ENCODE results near the gene SDK1. TPM values are rescaled to one million over a fixed set of nuclear protein-coding genes. Genes with fewer than 3 reads are reported as not detected.

Gene SDK1
- total RNA-seq, 2 experiments from 2014 or later = 0.19 to 0.36 TPM

GRCh38 chr7:4129481-4130122, 828.5 kb downstream of the SDK1 start:
- H3K4me2 ChIP-seq (ENCODE audit: low read length) = no peak overlapping the region
- no peaks in the 10 kb centered on the region for H3K79me2 ChIP-seq (ENCODE audit: insufficient read depth, low read depth, low read length)
- H2AFZ ChIP-seq (ENCODE audit: low read length) = no peak overlapping the region
- no peaks in the 10 kb centered on the region for H4K20me1 ChIP-seq (ENCODE audit: insufficient read depth, low read length)
- no peak for DNase-seq (ENCODE audit: low spot score)
- no peak overlapping the region for H3K4me3 ChIP-seq (ENCODE audit: low read depth, low read length, poor library complexity, severe bottlenecking)
- no peaks in the 10 kb centered on the region for H3K36me3 ChIP-seq (ENCODE audit: insufficient read depth, low read length)
- intact Hi-C loops (cut with micrococcal nuclease; ENCODE audit: unreplicated experiment) = no loop called here
- BruUV-seq (replicated peaks) = no TSS peak
- no peak overlapping the region for H3K27ac ChIP-seq (ENCODE audit: low read depth, low read length, poor library complexity, severe bottlenecking)
- H3K9me3 ChIP-seq (ENCODE audit: low read length) = no peaks in the 10 kb centered on the region
- H3K9me2 ChIP-seq (ENCODE audit: insufficient read depth, low read length) = no peaks in the 10 kb centered on the region
- TF ChIP-seq EZH2phosphoT487 (IDR thresholded peaks at IDR 0.05; ENCODE audit: borderline replicate concordance, low read depth, low read length) = no peak
- TF ChIP-seq, protein P1, sequence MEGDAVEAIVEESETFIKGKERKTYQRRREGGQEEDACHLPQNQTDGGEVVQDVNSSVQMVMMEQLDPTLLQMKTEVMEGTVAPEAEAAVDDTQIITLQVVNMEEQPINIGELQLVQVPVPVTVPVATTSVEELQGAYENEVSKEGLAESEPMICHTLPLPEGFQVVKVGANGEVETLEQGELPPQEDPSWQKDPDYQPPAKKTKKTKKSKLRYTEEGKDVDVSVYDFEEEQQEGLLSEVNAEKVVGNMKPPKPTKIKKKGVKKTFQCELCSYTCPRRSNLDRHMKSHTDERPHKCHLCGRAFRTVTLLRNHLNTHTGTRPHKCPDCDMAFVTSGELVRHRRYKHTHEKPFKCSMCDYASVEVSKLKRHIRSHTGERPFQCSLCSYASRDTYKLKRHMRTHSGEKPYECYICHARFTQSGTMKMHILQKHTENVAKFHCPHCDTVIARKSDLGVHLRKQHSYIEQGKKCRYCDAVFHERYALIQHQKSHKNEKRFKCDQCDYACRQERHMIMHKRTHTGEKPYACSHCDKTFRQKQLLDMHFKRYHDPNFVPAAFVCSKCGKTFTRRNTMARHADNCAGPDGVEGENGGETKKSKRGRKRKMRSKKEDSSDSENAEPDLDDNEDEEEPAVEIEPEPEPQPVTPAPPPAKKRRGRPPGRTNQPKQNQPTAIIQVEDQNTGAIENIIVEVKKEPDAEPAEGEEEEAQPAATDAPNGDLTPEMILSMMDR (conservative IDR thresholded peaks at IDR 0.05; ENCODE audit: low read length) = no peak
- CTCF ChIA-PET (ENCODE audit: unreplicated experiment) = no interaction called here
- no peaks in the 10 kb centered on the region for H3K4me1 ChIP-seq (ENCODE audit: insufficient read depth, low read length, poor library complexity, severe bottlenecking)
- POLR2A ChIA-PET = no interaction called here

DNA sequence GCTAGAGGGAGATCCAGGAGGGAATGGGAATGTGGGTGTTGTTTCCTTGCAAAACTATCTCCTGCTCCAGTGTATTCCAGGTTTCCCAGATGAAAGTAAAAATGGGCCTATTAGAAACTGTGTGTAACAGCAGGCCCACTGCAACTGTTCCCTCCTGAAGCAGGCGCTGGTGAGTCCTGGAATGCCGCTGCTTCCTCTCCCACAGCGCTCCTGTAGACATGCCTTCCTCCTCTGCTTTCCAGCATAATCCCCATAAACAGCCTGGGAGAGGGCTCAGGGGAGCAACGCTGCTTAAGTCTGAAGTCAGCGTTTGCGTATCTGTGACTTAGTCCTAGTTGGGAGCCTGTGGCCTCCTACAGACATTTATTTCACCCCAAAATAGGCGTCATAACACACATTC, 830.0 kb downstream of the SDK1 start:
- no peaks in the 10 kb centered on the region for H3K79me2 ChIP-seq (ENCODE audit: insufficient read depth, low read depth, low read length)
- POLR2A ChIA-PET = no interaction called here
- H3K4me3 ChIP-seq (ENCODE audit: low read depth, low read length, poor library complexity, severe bottlenecking) = no peak overlapping the region
- H2AFZ ChIP-seq (ENCODE audit: low read length) = no peak overlapping the region
- no peak for DNase-seq (ENCODE audit: low spot score)
- CTCF ChIA-PET (ENCODE audit: unreplicated experiment) = no interaction called here
- no TSS peak for BruUV-seq (replicated peaks)
- intact Hi-C loops (cut with micrococcal nuclease; ENCODE audit: unreplicated experiment) = no loop called here
- no peak for TF ChIP-seq EZH2phosphoT487 (IDR thresholded peaks at IDR 0.05; ENCODE audit: borderline replicate concordance, low read depth, low read length)
- TF ChIP-seq, protein P1 (conservative IDR thresholded peaks at IDR 0.05; ENCODE audit: low read length) = no peak
- no peaks in the 10 kb centered on the region for H3K9me3 ChIP-seq (ENCODE audit: low read length)
- H4K20me1 ChIP-seq (ENCODE audit: insufficient read depth, low read length) = no peaks in the 10 kb centered on the region
- H3K9me2 ChIP-seq (ENCODE audit: insufficient read depth, low read length) = no peaks in the 10 kb centered on the region
- H3K4me1 ChIP-seq (ENCODE audit: insufficient read depth, low read length, poor library complexity, severe bottlenecking) = no peaks in the 10 kb centered on the region
- no peaks in the 10 kb centered on the region for H3K36me3 ChIP-seq (ENCODE audit: insufficient read depth, low read length)
- no peak overlapping the region for H3K4me2 ChIP-seq (ENCODE audit: low read length)
- H3K27ac ChIP-seq (ENCODE audit: low read depth, low read length, poor library complexity, severe bottlenecking) = no peak overlapping the region

DNA sequence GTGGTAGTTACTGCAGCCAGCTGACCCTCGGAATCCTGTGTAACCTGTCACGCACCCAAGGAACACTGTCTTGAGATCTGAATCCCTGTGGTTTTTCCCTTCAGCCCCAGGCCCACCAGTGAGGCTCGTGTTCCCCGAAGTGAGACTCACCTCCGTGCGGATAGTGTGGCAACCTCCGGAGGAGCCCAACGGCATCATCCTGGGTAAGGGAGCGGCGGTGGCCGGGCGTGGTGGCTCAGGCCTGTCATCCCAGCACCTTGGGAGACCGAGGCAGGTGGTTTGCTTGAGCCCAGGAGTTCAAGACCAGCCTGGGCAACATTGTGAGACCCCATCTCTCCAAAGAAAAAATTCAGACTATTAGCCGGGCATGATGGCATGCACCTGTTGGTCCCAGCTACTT, 831.2 kb downstream of the SDK1 start:
- Histone ChIP-seq H3K4me1 (ENCODE audit: insufficient read depth, low read length, poor library complexity, severe bottlenecking) (no peaks in the 10 kb centered on the region), H3K9me2 (ENCODE audit: insufficient read depth, low read length) (no peaks in the 10 kb centered on the region), H3K79me2 (ENCODE audit: insufficient read depth, low read depth, low read length) (no peaks in the 10 kb centered on the region), H4K20me1 (ENCODE audit: insufficient read depth, low read length) (no peaks in the 10 kb centered on the region), H3K4me2 (ENCODE audit: low read length) (no peak overlapping the region), H3K27ac (ENCODE audit: low read depth, low read length, poor library complexity, severe bottlenecking) (no peak overlapping the region), H3K9me3 (ENCODE audit: low read length) (no peaks in the 10 kb centered on the region), H2AFZ (ENCODE audit: low read length) (no peak overlapping the region), H3K4me3 (ENCODE audit: low read depth, low read length, poor library complexity, severe bottlenecking) (no peak overlapping the region), H3K36me3 (ENCODE audit: insufficient read depth, low read length) (no peaks in the 10 kb centered on the region)
- ChIA-PET POLR2A (no interaction called here), CTCF (ENCODE audit: unreplicated experiment) (no interaction called here)
- DNase-seq (ENCODE audit: low spot score) = no peak
- intact Hi-C loops (cut with micrococcal nuclease; ENCODE audit: unreplicated experiment) = no loop called here
- no TSS peak for BruUV-seq (replicated peaks)
- TF ChIP-seq, protein P1 (conservative IDR thresholded peaks at IDR 0.05; ENCODE audit: low read length) = no peak
- TF ChIP-seq EZH2phosphoT487 (IDR thresholded peaks at IDR 0.05; ENCODE audit: borderline replicate concordance, low read depth, low read length) = no peak

All from OCI-LY7 (cell line).